Fibroblast of lung (primary cell): Measurements from ENCODE around the gene C10orf67.

Source experiments
- CTCF ChIP-seq, 2 donors: IDR thresholded peaks in 1 of 2; conservative IDR thresholded peaks in 1 of 2; 1 replicate in 1 of 2; 2 replicates in 1 of 2; pipeline ENCODE4 v1.5.1; 2011 to 2012; ENCODE audit warnings: low read length in 2 of 2, control low read depth in 1 of 2, inconsistent platforms in 1 of 2, low read depth in 1 of 2, mild to moderate bottlenecking in 1 of 2
- EZH2 ChIP-seq: IDR thresholded peaks from 2 replicates; pipeline ENCODE4 v1.5.1; 2012; ENCODE audit warnings: low read length, control low read depth, mild to moderate bottlenecking; ENCODE audit errors: missing control alignments

- no peak for TF ChIP-seq CTCF (conservative IDR thresholded peaks at IDR 0.05 in 1 of 2, IDR thresholded peaks at IDR 0.05 in 1 of 2; ENCODE audit: low read depth in 1 of 2, low read length in 2 of 2)
- no peak for TF ChIP-seq EZH2
Observed at GRCh38 chr10:23189024-23189423, 155.6 kb downstream of the C10orf67 start.
